Measurements from ENCODE around the gene PIK3R5.

GRCh38 chr17:8887301-8887700, 78.2 kb downstream of the PIK3R5 start:
- TF ChIP-seq CTCF (conservative IDR thresholded peaks at IDR 0.05 in 1 of 2, IDR thresholded peaks at IDR 0.05 in 1 of 2; ENCODE audit: extremely low read depth in 1 of 2, insufficient read depth in 1 of 2, low read depth in 1 of 2, low read length in 2 of 2) (no peak), EZH2 (IDR thresholded peaks at IDR 0.05; ENCODE audit: borderline replicate concordance, low read length) (no peak)

Data from mammary epithelial cell (primary cell).